Measurements from ENCODE around the gene FLRT3.

- no peak for TF ChIP-seq CTCF (conservative IDR thresholded peaks at IDR 0.05; ENCODE audit: low read depth, low read length)
- TF ChIP-seq EZH2phosphoT487 (IDR thresholded peaks at IDR 0.05; ENCODE audit: borderline replicate concordance, low read length) = no peak
- no peak for TF ChIP-seq EZH2 (IDR thresholded peaks at IDR 0.05; ENCODE audit: low read length, unreplicated experiment)
These were observed 24.3 kb upstream of the FLRT3 start for GRCh38 chr20:14361509-14362345.
